Measurements from ENCODE around the gene ACSF2.

Gene ACSF2

DNA sequence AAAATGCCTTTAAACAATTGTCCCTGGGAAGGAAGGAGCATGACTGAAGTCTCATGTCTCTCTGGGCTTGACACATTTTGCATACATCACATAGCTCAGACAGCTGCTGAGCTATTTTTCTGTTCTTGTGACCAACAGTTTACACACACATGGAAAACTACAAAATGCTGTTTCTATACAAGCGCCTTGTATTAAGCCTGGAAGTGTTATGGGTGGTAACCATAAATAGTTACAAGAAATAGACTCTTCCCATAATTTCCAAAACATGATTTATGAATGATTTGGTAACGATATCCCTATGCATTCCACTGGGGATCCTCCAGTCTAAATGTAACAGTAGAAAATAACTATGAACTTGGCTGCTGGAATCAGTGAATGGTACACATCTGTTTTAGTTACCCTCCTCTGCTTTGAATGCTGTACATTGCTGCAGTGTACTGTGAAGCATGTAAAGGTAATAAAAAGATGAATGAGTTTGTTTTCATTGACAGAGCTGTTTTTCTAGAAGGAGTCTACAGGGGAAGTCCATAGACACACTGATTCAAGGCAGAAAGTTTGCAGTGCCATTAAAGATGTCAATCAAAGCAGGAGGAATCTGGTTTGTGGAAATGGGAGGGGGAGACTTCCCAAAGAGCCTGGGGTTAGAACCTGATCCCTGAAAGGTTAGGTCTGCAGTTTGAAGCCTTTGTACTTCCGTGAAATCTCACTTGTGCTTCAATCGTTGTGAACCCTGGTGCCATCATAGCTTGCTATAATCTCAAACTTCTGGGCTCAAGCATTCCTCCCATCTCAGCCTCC, 5.0 kb downstream of the ACSF2 start:
- no peak for DNase-seq (ENCODE audit: low read depth, low spot score)
- H3K4me3 ChIP-seq (ENCODE audit: low read length), result no peak overlapping the region

DNA sequence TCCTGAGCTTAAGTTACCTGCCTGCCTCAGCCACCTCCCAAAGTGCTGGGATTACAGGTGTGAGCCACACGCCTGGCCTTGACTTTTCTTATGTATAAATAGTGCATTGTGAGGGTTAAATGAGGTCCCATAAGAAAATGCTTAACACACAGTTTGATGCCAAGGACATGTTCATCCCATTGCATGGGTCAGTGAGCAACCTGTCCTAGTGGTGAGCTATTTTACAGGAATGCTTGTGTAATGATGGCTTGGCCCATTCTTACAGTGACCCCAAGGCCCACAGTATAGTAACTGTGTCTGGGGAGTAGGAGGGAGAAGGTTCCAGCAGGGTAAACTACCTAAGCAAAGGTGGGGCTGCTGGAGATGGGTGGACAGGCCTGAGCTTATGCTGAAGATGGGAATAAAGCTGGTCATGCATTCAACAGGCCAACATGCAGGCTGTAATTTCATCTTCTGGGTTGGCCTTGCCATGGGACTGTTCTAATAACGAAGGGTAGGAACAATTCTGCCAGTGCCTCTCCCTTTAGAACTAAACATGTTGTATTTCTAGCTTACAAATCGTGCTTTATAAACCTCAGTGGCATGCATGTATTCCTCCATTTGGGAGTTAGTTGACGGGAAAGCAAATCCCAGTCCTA, 6.2 kb downstream of the ACSF2 start:
- DNase-seq (ENCODE audit: low read depth, low spot score), result no peak
- no peak overlapping the region for H3K4me3 ChIP-seq (ENCODE audit: low read length)

DNA sequence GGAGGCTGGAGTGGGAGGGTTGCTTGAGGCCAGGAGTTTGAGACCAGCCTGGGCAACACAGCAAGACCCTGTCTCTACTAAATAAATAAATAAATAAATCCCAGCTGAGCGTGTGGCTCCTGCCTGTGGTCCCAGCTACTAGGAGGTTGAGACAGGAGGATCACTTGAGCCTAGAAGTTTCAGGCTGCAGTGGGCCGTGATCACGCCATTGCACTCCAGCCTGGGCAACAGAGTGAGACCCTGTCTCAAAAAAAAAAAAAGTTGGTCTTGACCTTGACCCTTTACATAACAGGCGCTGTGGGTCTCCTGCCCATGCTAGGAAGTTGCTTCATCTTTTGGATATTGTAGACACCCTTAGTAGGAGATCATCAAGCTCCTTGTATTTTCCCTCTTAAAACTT, 11.4 kb downstream of the ACSF2 start:
- H3K4me3 ChIP-seq (ENCODE audit: low read length), result no peak overlapping the region
- DNase-seq (ENCODE audit: low read depth, low spot score), result no peak

DNA sequence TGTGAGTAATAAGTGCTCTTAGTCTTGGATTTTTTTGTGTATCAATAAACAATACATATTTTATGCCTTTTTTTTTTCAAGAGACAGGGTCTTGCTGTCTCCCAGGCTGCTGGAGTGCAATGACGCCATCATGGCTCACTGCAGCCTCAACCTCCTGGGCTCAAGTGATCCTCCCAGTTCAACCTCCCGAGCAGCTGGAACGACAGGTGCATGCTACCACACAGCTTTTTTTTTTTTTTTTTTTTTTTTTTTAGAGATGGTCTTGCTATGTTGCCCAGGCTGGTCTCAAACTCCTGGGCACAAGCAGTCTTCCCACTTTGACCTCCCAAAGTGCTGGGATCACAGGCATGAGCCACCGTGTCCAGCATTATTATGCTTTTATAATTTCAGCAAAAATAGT, 13.0 kb downstream of the ACSF2 start:
- DNase-seq (ENCODE audit: low read depth, low spot score), result no peak
- H3K4me3 ChIP-seq (ENCODE audit: low read length), result no peak overlapping the region

DNA sequence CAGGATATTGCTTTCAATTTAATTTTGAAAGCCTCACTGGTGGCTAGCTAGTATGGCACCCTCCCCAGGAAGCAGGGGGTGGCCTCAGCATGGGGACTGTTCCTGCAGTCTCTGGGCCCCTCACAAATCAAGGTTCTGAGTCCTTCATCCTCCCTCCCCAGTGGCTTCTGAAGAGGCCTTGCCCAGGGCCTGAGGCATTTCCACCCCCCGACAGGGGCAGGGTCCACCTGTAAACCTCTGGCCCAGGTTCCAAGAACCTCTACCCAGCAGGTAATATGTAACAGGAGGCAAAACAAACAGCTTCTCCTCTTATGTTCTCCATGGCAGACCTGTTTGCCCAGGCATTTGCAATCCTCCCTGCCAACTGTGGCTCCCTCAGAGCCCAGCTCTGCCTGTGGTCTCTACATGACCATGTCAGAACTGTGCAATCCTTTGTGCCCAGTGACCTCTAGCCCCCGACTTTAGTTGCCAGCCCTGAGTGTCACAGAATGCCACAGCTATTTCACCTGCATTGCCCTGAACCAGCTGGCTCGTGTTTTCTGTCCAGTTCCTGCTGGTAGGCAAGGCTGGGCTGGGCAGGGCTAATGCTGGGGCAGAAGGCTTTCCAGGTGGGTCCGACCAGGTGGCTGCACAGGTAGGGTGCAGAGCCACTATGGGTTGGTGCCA, 14.3 kb downstream of the ACSF2 start:
- H3K4me3 ChIP-seq (ENCODE audit: low read length), result no peak overlapping the region
- DNase-seq (ENCODE audit: low read depth, low spot score), result no peak

DNA sequence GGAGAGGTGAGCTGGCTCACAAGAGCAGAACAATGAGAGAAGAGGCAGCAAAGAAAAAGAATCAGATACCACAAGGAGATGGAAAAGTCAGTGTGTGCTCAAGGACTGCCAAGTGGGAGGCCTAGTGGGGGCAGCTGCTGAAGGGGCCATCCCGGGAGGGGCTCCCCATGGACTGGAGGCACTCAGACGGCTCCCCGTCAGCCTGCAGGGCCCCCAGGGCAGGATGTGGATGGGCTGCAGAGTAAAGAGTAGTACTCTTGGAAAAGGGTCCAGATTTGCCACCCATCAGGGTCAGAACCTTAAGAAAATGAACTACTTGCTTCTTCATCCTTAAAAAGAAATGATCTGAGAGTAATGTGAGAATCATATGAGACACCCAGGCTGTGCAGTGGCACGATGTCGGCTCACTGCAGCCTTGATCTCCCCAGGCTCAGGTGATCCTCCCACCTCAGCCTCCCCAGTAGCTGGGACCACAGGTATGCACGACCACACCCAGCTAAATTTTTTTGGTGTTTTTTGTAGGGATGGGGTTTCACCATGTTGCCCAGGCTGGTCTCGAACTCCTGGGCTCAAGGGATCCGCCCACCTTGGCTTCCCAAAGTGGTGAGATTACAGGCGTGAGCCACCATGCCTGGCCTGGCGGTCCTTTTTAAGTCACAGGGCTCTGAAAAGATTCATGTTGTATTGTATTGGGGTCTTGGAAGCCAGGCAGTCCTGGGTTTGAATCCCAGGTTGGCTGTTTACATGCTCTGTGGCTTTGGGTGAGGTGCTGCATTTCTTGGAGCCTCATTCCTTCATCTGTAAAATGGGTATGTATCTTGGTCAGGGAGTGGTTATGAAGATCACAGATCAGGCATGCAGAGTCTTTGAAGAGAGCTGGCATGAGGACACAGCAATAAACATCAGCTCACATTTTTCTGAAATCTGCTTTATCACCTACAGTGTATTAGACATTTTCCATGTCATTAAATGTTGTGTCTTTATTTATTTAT, 15.1 kb downstream of the ACSF2 start:
- DNase-seq (ENCODE audit: low read depth, low spot score), result no peak
- no peak overlapping the region for H3K4me3 ChIP-seq (ENCODE audit: low read length)

DNA sequence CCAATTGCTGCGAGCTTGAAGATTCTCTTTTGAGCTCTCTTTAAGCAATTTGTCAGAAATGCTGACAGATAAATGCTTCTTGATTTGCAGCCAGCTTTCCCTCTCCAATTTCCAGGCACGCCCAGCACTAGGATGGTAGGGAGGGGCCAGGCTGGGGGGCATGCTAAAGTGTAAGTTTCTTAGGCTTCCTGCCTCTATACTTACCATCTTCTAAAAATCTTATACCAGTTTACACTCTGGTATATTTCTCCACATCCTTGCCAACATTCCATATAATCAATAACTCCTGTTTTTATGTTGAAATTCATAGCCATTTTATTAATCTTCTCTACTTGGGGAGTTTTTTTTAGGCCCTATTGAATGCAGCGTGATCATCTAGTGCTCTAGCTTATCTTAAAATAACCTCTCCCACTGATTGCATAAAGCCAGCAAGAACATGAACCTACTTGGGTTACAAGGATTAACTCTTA, 17.5 kb downstream of the ACSF2 start:
- DNase-seq (ENCODE audit: low read depth, low spot score), result no peak
- no peak overlapping the region for H3K4me3 ChIP-seq (ENCODE audit: low read length)

DNA sequence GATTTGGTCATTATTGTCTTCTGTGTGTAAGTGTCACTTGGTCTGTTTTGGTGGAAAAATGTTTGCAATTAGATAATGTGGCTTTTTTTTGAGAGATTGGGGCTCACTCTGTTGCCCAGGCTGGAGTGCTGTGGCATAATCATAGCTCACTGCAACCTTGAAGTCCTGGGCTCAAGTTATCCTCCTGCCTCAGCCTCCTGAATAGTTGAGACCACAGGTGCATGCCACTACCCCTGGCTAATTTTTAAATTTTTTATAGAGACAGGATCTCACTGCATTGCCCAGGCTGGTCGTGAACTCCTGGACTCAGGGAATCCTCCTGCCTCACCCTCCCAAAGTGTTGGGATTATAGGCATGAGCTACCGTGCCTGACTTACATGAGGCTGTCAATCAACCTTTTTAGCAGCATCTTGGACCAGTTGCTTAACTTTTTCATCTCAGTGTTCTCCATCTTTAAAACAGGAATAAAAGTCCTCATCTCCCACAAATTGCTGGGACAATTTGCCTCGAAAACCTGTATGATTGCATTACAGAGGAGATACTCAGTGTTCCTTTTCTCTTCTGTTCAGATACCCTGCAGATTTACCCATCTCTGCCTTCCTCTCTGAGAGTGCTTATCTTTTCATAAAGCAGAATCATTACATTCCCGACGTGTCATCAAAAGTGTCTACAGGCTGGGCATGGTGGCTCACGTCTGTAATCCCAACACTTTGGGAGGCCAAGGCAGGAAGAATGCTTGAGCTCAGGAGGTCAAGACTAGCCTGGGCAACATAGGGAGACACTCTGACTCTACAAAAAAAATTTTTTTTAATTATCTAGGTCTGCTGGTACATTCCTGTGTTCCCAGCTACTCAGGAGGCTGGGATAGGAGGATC, 19.1 kb downstream of the ACSF2 start:
- DNase-seq (ENCODE audit: low read depth, low spot score), result no peak
- no peak overlapping the region for H3K4me3 ChIP-seq (ENCODE audit: low read length)

DNA sequence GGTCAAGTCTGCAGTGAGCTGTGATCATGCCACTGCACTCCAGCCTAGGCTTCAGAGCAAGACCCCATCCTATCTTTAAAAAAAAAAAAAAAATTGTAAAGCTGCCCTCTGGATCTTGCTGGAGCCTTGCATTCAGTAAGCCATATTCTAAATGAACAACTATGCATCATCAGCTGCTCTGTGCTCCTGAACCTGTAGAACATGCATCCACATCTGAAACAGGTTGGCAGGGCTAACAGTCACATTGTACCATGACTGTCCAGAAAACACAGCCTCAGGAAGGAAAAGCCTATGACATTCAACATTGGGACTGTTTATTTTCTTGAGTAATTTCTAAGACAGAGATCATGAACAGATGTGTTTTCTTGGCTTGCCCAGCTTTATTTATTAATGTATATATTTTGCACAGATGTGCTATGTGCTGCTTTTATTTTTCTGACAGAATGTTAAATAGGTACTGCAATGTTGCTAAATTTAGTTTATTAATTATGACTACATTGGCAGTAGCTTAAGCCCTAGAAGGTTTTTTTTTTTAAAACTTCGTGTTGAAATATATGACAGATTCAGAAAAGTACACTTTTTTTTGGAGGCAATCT, 19.8 kb downstream of the ACSF2 start:
- H3K4me3 ChIP-seq (ENCODE audit: low read length), result no peak overlapping the region
- DNase-seq (ENCODE audit: low read depth, low spot score), result no peak

DNA sequence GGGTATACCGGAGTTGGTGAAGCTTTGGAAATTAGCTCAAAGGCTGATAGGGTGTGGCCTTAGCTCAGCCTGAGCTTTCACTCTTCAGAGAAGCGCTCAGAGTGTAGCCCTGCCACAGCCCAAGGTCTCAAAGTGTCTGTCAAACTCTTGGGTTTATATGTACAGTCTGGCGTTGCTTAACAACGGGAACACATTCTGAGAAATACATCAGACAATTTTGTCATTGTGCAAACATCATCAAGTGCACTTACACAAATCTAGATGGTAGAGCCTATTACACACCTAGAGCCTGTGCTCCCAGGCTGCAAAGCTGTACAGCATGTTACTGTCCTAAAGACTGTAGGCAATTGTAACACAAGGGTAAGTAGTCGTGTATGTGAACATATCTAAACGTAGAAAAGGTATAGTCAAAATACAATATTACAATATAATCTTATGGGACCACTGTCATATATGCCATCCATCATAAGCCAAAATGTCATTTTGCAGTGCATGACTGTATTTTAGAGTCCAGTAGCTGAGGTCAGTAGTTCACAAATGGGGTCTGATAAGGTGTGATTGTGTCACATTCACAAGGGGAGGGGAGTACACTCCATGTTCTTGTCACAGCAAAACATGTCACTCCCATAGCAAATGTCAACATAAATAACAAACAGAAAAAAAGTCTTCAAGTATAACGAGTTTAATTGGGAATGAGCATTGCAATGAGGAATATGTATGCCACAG, 22.0 kb downstream of the ACSF2 start:
- DNase-seq (ENCODE audit: low read depth, low spot score), result no peak

DNA sequence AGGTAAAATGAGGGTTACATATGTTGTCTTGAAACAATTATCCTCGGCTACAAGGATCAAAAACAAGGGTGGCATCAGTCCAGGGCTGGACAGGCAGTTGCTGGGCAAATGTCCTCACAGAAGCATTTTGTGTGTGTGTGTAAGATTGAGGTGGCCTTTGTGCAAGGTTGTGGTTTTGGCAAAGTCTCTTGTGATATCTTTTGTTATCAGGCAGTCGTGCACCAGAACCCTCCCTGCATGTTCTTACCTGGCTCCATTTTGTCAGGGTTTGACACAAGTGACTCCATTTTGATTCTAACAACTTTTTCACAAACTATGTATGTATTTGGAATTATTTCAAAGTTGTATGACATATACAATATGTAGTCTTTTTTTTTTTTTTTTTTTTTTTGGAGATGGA, 22.6 kb downstream of the ACSF2 start:
- no peak overlapping the region for H3K4me3 ChIP-seq (ENCODE audit: low read length)
- DNase-seq (ENCODE audit: low read depth, low spot score), result no peak

More for the DNA sequence above, 22.0 kb downstream of the ACSF2 start:
- H3K4me3 ChIP-seq (ENCODE audit: low read length), result no peak overlapping the region

DNA sequence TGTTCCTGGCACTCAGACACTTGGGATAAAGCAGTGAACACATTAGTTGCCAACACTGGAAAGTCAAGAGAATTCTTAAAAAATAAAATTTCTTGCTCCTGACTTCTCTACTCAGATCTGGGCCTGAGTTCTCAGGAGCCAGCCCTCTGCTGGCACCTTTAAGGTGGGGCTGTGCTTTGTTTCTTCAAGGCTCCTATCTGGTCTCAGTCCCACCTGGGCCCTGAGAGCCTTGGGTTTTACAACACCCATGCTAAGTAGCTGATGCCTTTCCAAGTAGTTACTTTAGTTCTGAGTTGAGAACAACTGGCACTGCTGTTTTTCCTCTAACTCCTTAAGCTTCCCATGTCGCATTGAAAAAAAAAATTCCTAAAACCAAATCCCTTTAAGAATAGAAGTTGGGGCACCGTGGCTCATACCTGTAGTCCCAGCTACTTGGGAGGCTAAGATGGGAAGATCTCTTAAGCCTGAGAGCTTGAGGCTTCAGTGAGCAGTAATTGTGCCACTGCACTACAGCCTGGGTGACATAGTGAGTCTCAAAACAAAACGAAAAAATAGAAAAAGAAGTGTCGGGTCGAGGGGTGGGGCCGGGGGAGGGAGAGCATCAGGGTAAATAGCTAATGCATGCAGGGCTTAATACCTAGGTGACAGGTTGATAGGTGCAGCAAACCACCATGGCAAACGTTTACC, 26.1 kb downstream of the ACSF2 start:
- DNase-seq (ENCODE audit: low read depth, low spot score), result no peak
- H3K4me3 ChIP-seq (ENCODE audit: low read length), result no peak overlapping the region

DNA sequence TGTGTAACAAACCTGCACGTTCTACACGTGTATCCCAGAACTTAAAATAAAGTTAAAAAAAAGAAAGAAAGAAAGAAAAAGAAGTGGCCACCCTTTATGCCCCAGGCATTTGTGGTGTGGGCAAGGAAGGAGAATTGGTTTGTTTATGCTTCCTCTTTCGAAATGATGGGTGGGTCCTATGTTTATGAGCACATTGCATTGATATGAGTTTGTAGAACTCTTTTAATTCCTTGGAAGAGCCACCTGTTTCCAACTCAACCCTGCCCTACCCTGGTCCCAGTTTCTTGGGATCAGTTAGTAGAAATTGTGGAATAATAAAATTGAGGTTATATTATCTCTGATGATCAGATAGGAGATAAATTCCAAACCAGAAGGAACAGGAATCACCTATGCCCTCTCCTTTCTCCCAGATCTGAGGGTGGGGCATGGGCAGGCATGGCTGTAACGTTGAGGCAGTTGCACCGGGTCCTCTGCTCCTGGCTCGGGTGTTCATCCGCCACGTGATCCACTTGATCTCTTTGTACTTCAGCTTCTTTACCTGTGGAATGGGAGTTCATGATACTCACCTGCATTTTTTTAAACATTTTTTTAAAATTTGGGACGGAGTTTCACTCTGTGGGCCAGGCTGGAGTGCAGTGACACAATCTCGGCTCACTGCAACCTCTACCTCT, 26.7 kb downstream of the ACSF2 start:
- no peak overlapping the region for H3K4me3 ChIP-seq (ENCODE audit: low read length)
- no peak for DNase-seq (ENCODE audit: low read depth, low spot score)

DNA sequence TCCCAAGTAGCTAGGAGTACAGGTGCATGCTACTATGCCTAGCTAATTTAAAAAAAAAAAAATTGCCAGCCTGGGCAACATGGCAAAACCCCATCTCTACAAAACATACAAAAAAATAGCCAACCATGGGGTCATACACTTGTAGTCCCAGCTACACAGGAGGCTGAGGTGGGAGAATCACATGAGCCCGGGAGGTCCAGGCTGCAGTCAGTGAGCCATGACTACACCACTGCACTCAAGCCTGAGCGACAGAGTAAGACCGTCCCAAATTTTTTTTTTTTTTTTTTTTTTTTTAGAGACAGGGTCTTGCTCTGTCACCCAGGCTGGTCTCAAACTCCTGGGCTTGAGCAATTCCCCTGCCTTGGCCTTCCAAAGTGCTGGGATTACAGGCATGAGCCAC, 27.9 kb downstream of the ACSF2 start:
- DNase-seq (ENCODE audit: low read depth, low spot score), result no peak
- no peak overlapping the region for H3K4me3 ChIP-seq (ENCODE audit: low read length)

DNA sequence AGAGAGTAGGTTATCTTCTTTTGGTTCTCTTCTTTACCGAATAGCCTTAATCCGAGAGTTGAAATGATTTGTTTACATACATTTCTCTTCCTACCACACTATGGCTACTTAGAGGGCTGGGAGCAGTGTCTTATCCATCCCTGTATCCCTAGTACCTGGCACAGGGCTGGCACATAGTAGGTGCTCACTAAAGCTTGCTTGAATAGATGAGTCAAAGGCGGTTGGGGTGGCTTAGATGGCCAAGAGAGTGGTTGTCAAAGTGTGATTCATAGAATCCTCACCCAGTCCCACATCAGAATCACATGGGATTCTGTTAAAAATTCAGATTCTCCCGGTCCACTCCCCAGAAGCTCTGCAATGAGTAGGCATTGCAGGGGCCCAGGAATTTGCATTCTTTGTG, 31.6 kb downstream of the ACSF2 start:
- no peak for DNase-seq (ENCODE audit: low read depth, low spot score)
- no peak overlapping the region for H3K4me3 ChIP-seq (ENCODE audit: low read length)

DNA sequence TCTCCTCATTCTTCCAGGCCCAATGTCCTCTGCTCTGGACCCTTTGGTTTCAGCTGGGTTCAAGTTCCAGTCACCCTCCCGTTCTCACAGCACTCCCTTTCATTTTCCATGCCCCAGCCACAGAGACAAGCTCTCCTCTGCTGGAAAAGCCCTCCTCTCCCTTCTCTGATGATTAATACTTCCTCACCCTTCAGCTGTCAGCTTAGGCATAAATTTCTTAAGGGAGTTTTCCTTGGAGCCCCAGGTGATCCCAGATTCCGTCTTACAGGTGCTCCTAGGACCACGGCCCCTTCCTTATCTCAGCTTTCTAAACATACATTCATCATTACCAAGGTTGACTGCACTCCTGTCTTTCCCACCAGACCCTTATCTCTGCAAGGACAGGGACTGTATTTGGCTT, 32.3 kb downstream of the ACSF2 start:
- no peak for DNase-seq (ENCODE audit: low read depth, low spot score)
- H3K4me3 ChIP-seq (ENCODE audit: low read length), result no peak overlapping the region
